ENCODE results near the gene BRS3.

Gene BRS3

GRCh38 chrX:136496186-136496763, 8.5 kb downstream of the BRS3 start:
- no peak for DNase-seq

- DNase-seq, result peak; percentile 81
Observed at GRCh38 chrX:136496764-136497555, 9.2 kb downstream of the BRS3 start.

GRCh38 chrX:136497556-136498052, 9.9 kb downstream of the BRS3 start, which contains the start of gene HTATSF1:
TSS of gene HTATSF1 (plus strand) at chrX:136497592. CDS start at chrX:136497685, 93 bp downstream.
- no peak for DNase-seq

- no peak for DNase-seq
Observed at GRCh38 chrX:136519069-136519468, 31.3 kb downstream of the BRS3 start.

- no peak for DNase-seq
Observed at GRCh38 chrX:136523770-136524169, 36.0 kb downstream of the BRS3 start.

GRCh38 chrX:136525738-136526606, 38.2 kb downstream of the BRS3 start:
- no peak for DNase-seq

- no peak for DNase-seq
Observed at GRCh38 chrX:136528645-136529315, 41.0 kb downstream of the BRS3 start.

- DNase-seq, result no peak
Observed at GRCh38 chrX:136529795-136530194, 42.0 kb downstream of the BRS3 start.

- no peak for DNase-seq
Observed at GRCh38 chrX:136531951-136532350, 44.2 kb downstream of the BRS3 start, which contains the start of gene VGLL1. TSS of gene VGLL1 (plus strand) at chrX:136532215. CDS start at chrX:136536021, 3,806 bp downstream.

- DNase-seq, result no peak
Observed at GRCh38 chrX:136534131-136534530, 46.4 kb downstream of the BRS3 start.

GRCh38 chrX:136538811-136539210, 51.1 kb downstream of the BRS3 start:
- no peak for DNase-seq

GRCh38 chrX:136540226-136540625, 52.5 kb downstream of the BRS3 start:
- no peak for DNase-seq

GRCh38 chrX:136541294-136541693, 53.5 kb downstream of the BRS3 start:
- no peak for DNase-seq

- DNase-seq, result no peak
Observed at GRCh38 chrX:136542281-136542680, 54.5 kb downstream of the BRS3 start.

All from stimulated activated CD4-positive, alpha-beta T cell treated with anti-CD3 and anti-CD28 coated beads, Interleukin-4, amount 100 ng/mL, for 1 hour (primary cell).